ENCODE data around the gene LY6G6F. TPM values are rescaled to one million over a fixed set of nuclear protein-coding genes. Genes with fewer than 3 reads are reported as not detected.

Gene LY6G6F
- total and polyA plus RNA-seq, 2 of the 13 experiments (the other 11 are each of a cell fraction or from before 2014, with no cell fraction given), result not detected

DNA sequence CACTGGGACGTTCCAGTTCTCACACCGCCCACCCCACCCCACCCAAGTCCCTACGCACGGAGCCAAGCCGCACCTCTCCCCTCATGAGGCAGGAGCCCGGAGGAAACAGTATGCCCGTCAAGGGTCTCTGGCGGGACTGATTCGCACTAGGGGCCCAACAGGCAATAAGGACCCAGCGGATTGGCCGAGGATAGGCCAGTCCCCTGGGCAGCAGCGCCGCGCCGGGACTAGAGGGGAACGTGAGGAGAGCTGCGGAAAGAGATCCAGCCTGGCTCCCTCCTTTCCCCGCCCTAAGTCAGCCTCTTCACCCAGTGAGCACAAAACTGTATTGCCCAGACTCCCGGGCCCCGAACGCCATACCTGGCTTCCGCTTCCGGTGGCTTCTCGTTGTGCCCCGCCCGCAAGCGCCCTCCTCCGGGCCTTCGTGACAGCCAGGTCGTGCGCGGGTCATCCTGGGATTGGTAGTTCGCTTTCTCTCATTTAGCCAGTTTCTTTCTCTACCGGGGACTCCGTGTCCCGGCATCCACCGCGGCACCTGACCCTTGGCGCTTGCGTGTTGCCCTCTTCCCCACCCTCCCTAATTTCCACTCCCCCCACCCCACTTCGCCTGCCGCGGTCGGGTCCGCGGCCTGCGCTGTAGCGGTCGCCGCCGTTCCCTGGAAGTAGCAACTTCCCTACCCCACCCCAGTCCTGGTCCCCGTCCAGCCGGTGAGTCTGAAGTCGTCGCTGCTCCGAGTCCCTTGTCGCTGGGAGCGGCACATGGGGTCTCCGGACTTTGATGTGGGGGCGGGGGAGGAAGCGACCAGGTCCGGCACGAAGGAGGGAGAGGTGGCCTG, 40.9 kb upstream of the LY6G6F start, which contains the start of gene CSNK2B (continued):
- TF ChIP-seq, protein P1, sequence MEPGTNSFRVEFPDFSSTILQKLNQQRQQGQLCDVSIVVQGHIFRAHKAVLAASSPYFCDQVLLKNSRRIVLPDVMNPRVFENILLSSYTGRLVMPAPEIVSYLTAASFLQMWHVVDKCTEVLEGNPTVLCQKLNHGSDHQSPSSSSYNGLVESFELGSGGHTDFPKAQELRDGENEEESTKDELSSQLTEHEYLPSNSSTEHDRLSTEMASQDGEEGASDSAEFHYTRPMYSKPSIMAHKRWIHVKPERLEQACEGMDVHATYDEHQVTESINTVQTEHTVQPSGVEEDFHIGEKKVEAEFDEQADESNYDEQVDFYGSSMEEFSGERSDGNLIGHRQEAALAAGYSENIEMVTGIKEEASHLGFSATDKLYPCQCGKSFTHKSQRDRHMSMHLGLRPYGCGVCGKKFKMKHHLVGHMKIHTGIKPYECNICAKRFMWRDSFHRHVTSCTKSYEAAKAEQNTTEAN (CRISPR knock-in tag; conservative IDR thresholded peaks at IDR 0.05), result no peak; the same call in none of the 2 replicates
- no peak for TF ChIP-seq CBX2 (IDR thresholded peaks at IDR 0.05; ENCODE audit: low read depth, low read length)
- no peak for TF ChIP-seq CBX2 (CRISPR knock-in tag; IDR thresholded peaks at IDR 0.05; ENCODE audit: low read depth)
- no peak for TF ChIP-seq ZNF260 (CRISPR knock-in tag; IDR thresholded peaks at IDR 0.05; ENCODE audit: borderline replicate concordance, low read depth)
- peak; percentile 87 for TF ChIP-seq SRF (IDR thresholded peaks at IDR 0.05; ENCODE audit: low read depth, low read length)
- peak; percentile 90 for TF ChIP-seq ZNF574 (CRISPR knock-in tag; IDR thresholded peaks at IDR 0.05)
- peak; percentile 95 for TF ChIP-seq TGIF2 (CRISPR knock-in tag; IDR thresholded peaks at IDR 0.05)
- no peak for TF ChIP-seq ZNF329 (CRISPR knock-in tag; IDR thresholded peaks at IDR 0.05; ENCODE audit: low read depth)
- peak; percentile 83 for TF ChIP-seq TAF1 (CRISPR knock-in tag; IDR thresholded peaks at IDR 0.05)
- TF ChIP-seq MEIS2 (CRISPR knock-in tag; IDR thresholded peaks at IDR 0.05), result peak; percentile 84
- no peak for TF ChIP-seq HHEX (CRISPR knock-in tag; IDR thresholded peaks at IDR 0.05)
- TF ChIP-seq ZNF776 (CRISPR knock-in tag; IDR thresholded peaks at IDR 0.05), result peak; percentile 30; the same call in 1 of the 2 replicates
- no peak; the same call in none of the 2 replicates for TF ChIP-seq POGZ (CRISPR knock-in tag; IDR thresholded peaks at IDR 0.05)
- 0 out of 4 replicates have a peak, but pooled peaks of 1 of the 2 experiments have one; percentile 1 for TF ChIP-seq EP300 (IDR thresholded peaks at IDR 0.05; ENCODE audit: low read depth in 2 of 2, low read length in 2 of 2)
- no peak for TF ChIP-seq EP300 (CRISPR knock-in tag; IDR thresholded peaks at IDR 0.05; ENCODE audit: borderline replicate concordance)
- TF ChIP-seq ZBTB42 (CRISPR knock-in tag; IDR thresholded peaks at IDR 0.05), result no peak
- peak; percentile 81 for TF ChIP-seq ZNF710 (CRISPR knock-in tag; IDR thresholded peaks at IDR 0.05; ENCODE audit: borderline replicate concordance)
- no peak for TF ChIP-seq KDM1A (CRISPR knock-in tag; IDR thresholded peaks at IDR 0.05)
- no peak; the same call in 1 of the 2 replicates for TF ChIP-seq GFI1 (CRISPR knock-in tag; IDR thresholded peaks at IDR 0.05; ENCODE audit: borderline replicate concordance)
- TF ChIP-seq ZNF576 (CRISPR knock-in tag; IDR thresholded peaks at IDR 0.05), result peak; percentile 90; the same call in 1 of the 2 replicates
